Neural cell (in vitro differentiated cells): ENCODE measurements around the gene NTF4.
"Not testable (repeated sequence)": the region's sequence is repeated elsewhere in the genome, so short reads cannot be mapped to it uniquely, and the experiment has no call there.

Source experiments
- CTCF ChIP-seq: fragments of 450-650 bp; IDR thresholded peaks from 2 replicates; pipeline ENCODE4 v1.5.1; 2014; ENCODE audit warnings: antibody characterized with exemption, mild to moderate bottlenecking, moderate library complexity; ENCODE audit not compliant: poor library complexity, severe bottlenecking
- EP300 ChIP-seq: fragments of 450-650 bp; conservative IDR thresholded peaks from 2 replicates; pipeline ENCODE4 v1.6.1; 2014; ENCODE audit warnings: antibody characterized with exemption, mild to moderate bottlenecking, moderate library complexity; ENCODE audit not compliant: poor library complexity, severe bottlenecking
- EZH2 ChIP-seq: fragments of 200-600, 300-800 bp; shearing (Covaris generic), sonication (generic); IDR thresholded peaks from 2 replicates; pipeline ENCODE4 v1.6.1; 2014; ENCODE audit warnings: antibody characterized with exemption, low read length, borderline replicate concordance, mild to moderate bottlenecking; ENCODE audit not compliant: insufficient read depth, poor library complexity, severe bottlenecking
- POLR2AphosphoS5 ChIP-seq: IDR thresholded peaks from 2 replicates; pipeline ENCODE4 v1.6.1; 2012
- RAD21 ChIP-seq: fragments of 450-650 bp; conservative IDR thresholded peaks from 2 replicates; pipeline ENCODE4 v1.6.1; 2014; ENCODE audit warnings: antibody characterized with exemption, mild to moderate bottlenecking, moderate library complexity
- TAF1 ChIP-seq: IDR thresholded peaks from 2 replicates; pipeline ENCODE4 v1.6.1; 2012; ENCODE audit warnings: low read depth

GRCh38 chr19:49029749-49030148, 34.9 kb downstream of the NTF4 start:
- TF ChIP-seq EP300, POLR2AphosphoS5, CTCF, EZH2, TAF1, RAD21: not testable (repeated sequence)
